ENCODE results near the gene AP1M1.

The AP1M1 gene

DNA sequence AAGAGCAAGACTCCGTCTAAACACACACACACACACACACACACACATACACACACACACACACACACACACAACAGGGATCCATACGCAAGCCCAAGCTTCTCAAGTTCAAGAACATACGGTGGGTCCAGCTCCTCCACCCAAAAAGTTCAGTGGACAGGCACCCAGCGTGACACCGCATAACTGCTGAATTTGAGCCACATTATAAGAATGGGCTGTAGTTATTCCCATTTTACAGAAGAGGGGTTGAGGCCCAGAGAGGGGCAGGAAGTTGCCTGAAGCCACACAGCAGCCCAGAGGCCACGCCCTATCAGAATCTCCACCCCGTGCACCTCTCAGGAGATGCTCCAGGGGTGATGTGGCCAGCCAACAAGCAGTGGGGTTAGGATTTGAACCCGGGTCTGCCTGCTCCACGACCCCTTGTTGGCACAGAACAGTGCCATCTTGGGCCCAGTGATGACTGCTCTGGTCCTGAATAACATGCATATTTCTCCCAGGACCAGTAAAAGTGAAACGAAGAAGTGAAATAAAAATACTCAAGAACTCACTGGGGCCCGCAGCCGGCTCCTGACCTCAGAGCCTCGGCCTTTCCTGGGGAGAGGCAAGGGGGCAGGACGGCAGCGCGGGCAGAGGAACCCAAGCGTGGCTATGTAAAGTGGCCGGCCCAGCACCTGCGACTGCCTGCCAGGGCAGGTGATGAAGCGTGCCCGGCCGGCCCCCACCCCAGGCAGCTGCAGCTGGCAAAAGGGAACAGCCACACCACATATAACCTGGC lies 61.9 kb downstream of the AP1M1 start:
- no peak for TF ChIP-seq SUZ12 (IDR thresholded peaks at IDR 0.05; ENCODE audit: extremely low read depth, insufficient read depth, insufficient read length)
- no peak for TF ChIP-seq YY1 (IDR thresholded peaks at IDR 0.05; ENCODE audit: insufficient read depth, insufficient read length)
- no peak for TF ChIP-seq ZNF274 (IDR thresholded peaks at IDR 0.05; ENCODE audit: low read depth, low read length)
- no peak for DNase-seq (ENCODE audit: low read depth, low spot score)
- H3K36me3 ChIP-seq (ENCODE audit: insufficient read depth, insufficient read length, low read length), result no peaks in the 10 kb centered on the region
- peaks cover 9% of the 10 kb centered on the region for H3K4me1 ChIP-seq (ENCODE audit: insufficient read depth, insufficient read length)
- no peaks in the 10 kb centered on the region for H3K9me3 ChIP-seq (ENCODE audit: insufficient read depth, low read length)
- H3K9ac ChIP-seq (ENCODE audit: insufficient read length, low read depth), result no peak overlapping the region
- no peak overlapping the region for H3K4me3 ChIP-seq (ENCODE audit: insufficient read length, low read depth)
- H3K27me3 ChIP-seq (ENCODE audit: insufficient read depth, insufficient read length), result no peaks in the 10 kb centered on the region

- Histone ChIP-seq H3K4me1 (ENCODE audit: insufficient read depth, insufficient read length) (peaks cover 9% of the 10 kb centered on the region), H3K9me3 (ENCODE audit: insufficient read depth, low read length) (no peaks in the 10 kb centered on the region), H3K27me3 (ENCODE audit: insufficient read depth, insufficient read length) (no peaks in the 10 kb centered on the region), H3K9ac (ENCODE audit: insufficient read length, low read depth) (no peak overlapping the region), H3K36me3 (ENCODE audit: insufficient read depth, insufficient read length, low read length) (no peaks in the 10 kb centered on the region), H3K4me3 (ENCODE audit: insufficient read length, low read depth) (no peak overlapping the region)
- no peak for DNase-seq (ENCODE audit: low read depth, low spot score)
- TF ChIP-seq SUZ12 (IDR thresholded peaks at IDR 0.05; ENCODE audit: extremely low read depth, insufficient read depth, insufficient read length) (no peak), YY1 (IDR thresholded peaks at IDR 0.05; ENCODE audit: insufficient read depth, insufficient read length) (no peak), ZNF274 (IDR thresholded peaks at IDR 0.05; ENCODE audit: low read depth, low read length) (no peak)
Measured at GRCh38 chr19:16260160-16260811, 62.6 kb downstream of the AP1M1 start.

GRCh38 chr19:16260812-16261161 lies 63.1 kb downstream of the AP1M1 start:
- no peaks in the 10 kb centered on the region for H3K27me3 ChIP-seq (ENCODE audit: insufficient read depth, insufficient read length)
- H3K4me3 ChIP-seq (ENCODE audit: insufficient read length, low read depth), result no peak overlapping the region
- TF ChIP-seq SUZ12 (IDR thresholded peaks at IDR 0.05; ENCODE audit: extremely low read depth, insufficient read depth, insufficient read length) (no peak), YY1 (IDR thresholded peaks at IDR 0.05; ENCODE audit: insufficient read depth, insufficient read length) (no peak), ZNF274 (IDR thresholded peaks at IDR 0.05; ENCODE audit: low read depth, low read length) (no peak)
- H3K9me3 ChIP-seq (ENCODE audit: insufficient read depth, low read length), result no peaks in the 10 kb centered on the region
- DNase-seq (ENCODE audit: low read depth, low spot score), result no peak
- peaks cover 9% of the 10 kb centered on the region for H3K4me1 ChIP-seq (ENCODE audit: insufficient read depth, insufficient read length)
- no peaks in the 10 kb centered on the region for H3K36me3 ChIP-seq (ENCODE audit: insufficient read depth, insufficient read length, low read length)
- H3K9ac ChIP-seq (ENCODE audit: insufficient read length, low read depth), result no peak overlapping the region

- H3K9ac ChIP-seq (ENCODE audit: insufficient read length, low read depth), result no peak overlapping the region
Measured at GRCh38 chr19:16261584-16262368, 64.1 kb downstream of the AP1M1 start.

GRCh38 chr19:16262618-16263017 lies 64.9 kb downstream of the AP1M1 start:
- Histone ChIP-seq H3K9ac (ENCODE audit: insufficient read length, low read depth) (no peak overlapping the region), H3K9me3 (ENCODE audit: insufficient read depth, low read length) (no peaks in the 10 kb centered on the region), H3K27me3 (ENCODE audit: insufficient read depth, insufficient read length) (no peaks in the 10 kb centered on the region), H3K4me3 (ENCODE audit: insufficient read length, low read depth) (no peak overlapping the region), H3K36me3 (ENCODE audit: insufficient read depth, insufficient read length, low read length) (no peaks in the 10 kb centered on the region), H3K4me1 (ENCODE audit: insufficient read depth, insufficient read length) (peaks cover 9% of the 10 kb centered on the region)
- DNase-seq (ENCODE audit: low read depth, low spot score), result no peak
- TF ChIP-seq YY1 (IDR thresholded peaks at IDR 0.05; ENCODE audit: insufficient read depth, insufficient read length) (no peak), ZNF274 (IDR thresholded peaks at IDR 0.05; ENCODE audit: low read depth, low read length) (no peak), SUZ12 (IDR thresholded peaks at IDR 0.05; ENCODE audit: extremely low read depth, insufficient read depth, insufficient read length) (no peak)

More at GRCh38 chr19:16261584-16262368, 64.1 kb downstream of the AP1M1 start:
- no peaks in the 10 kb centered on the region for H3K36me3 ChIP-seq (ENCODE audit: insufficient read depth, insufficient read length, low read length)
- no peak for TF ChIP-seq SUZ12 (IDR thresholded peaks at IDR 0.05; ENCODE audit: extremely low read depth, insufficient read depth, insufficient read length)
- no peak for TF ChIP-seq YY1 (IDR thresholded peaks at IDR 0.05; ENCODE audit: insufficient read depth, insufficient read length)
- no peak for TF ChIP-seq ZNF274 (IDR thresholded peaks at IDR 0.05; ENCODE audit: low read depth, low read length)
- no peak overlapping the region for H3K4me3 ChIP-seq (ENCODE audit: insufficient read length, low read depth)
- DNase-seq (ENCODE audit: low read depth, low spot score), result no peak
- peaks cover 9% of the 10 kb centered on the region for H3K4me1 ChIP-seq (ENCODE audit: insufficient read depth, insufficient read length)
- H3K9me3 ChIP-seq (ENCODE audit: insufficient read depth, low read length), result no peaks in the 10 kb centered on the region
- H3K27me3 ChIP-seq (ENCODE audit: insufficient read depth, insufficient read length), result no peaks in the 10 kb centered on the region

DNA sequence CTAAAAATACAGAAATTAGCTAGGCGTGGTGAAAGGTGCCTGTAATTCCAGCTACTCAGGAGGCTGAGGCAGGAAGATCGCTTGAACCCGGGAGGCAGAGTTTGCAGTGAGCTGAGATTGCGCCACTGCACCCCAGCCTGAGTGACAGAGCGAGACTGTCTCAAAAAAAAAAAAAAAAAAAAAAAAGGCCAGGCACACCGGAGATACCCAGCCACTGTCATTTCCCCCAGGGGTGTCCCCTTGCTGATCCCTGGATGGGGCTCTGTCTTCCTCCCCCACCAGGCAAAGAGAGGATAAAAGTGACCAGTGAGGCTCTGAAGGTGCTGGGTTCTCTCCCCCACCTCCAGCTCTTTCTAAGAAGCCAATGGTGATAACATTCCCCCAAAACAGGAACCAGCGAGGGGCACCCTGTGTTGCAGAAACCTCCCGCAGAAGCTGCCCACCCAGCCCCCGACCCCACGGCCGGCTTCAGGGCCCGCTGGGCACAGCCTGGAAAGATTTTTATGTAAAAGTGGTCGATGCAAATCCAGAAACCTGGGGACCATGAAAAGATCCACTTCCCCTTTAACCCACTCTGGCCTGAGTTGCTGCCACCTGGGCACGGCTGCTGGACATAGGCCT lies 65.5 kb downstream of the AP1M1 start:
- no peaks in the 10 kb centered on the region for H3K36me3 ChIP-seq (ENCODE audit: insufficient read depth, insufficient read length, low read length)
- no peak overlapping the region for H3K9ac ChIP-seq (ENCODE audit: insufficient read length, low read depth)
- no peaks in the 10 kb centered on the region for H3K9me3 ChIP-seq (ENCODE audit: insufficient read depth, low read length)
- no peak overlapping the region for H3K4me3 ChIP-seq (ENCODE audit: insufficient read length, low read depth)
- DNase-seq (ENCODE audit: low read depth, low spot score), result no peak
- TF ChIP-seq SUZ12 (IDR thresholded peaks at IDR 0.05; ENCODE audit: extremely low read depth, insufficient read depth, insufficient read length), result no peak
- H3K27me3 ChIP-seq (ENCODE audit: insufficient read depth, insufficient read length), result no peaks in the 10 kb centered on the region
- peaks cover 9% of the 10 kb centered on the region for H3K4me1 ChIP-seq (ENCODE audit: insufficient read depth, insufficient read length)

Data from NT2/D1 (cell line).